ENCODE results near the gene DTD1.

Gene DTD1

GRCh38 chr20:18724788-18725464 is 137.1 kb downstream of the DTD1 start:
- no peak overlapping the region for H3K4me3 ChIP-seq (ENCODE audit: low read depth, low read length)
- no peak for TF ChIP-seq CTCF (IDR thresholded peaks at IDR 0.05; ENCODE audit: borderline replicate concordance, insufficient read depth, low read depth, low read length)

- TF ChIP-seq CTCF (IDR thresholded peaks at IDR 0.05; ENCODE audit: borderline replicate concordance, insufficient read depth, low read depth, low read length): no peak
These were observed 139.2 kb downstream of the DTD1 start for GRCh38 chr20:18727032-18727508.

GRCh38 chr20:18728165-18728869 is 140.5 kb downstream of the DTD1 start:
- no peak for TF ChIP-seq CTCF (IDR thresholded peaks at IDR 0.05; ENCODE audit: borderline replicate concordance, insufficient read depth, low read depth, low read length)
- no peak overlapping the region for H3K4me3 ChIP-seq (ENCODE audit: low read depth, low read length)

More at GRCh38 chr20:18727032-18727508, 139.2 kb downstream of the DTD1 start:
- H3K4me3 ChIP-seq (ENCODE audit: low read depth, low read length): no peak overlapping the region

- H3K4me3 ChIP-seq (ENCODE audit: low read depth, low read length): no peak overlapping the region
- no peak for TF ChIP-seq CTCF (IDR thresholded peaks at IDR 0.05; ENCODE audit: borderline replicate concordance, insufficient read depth, low read depth, low read length)
These were observed 141.0 kb downstream of the DTD1 start for GRCh38 chr20:18728870-18729224.

GRCh38 chr20:18729231-18729825 is 141.5 kb downstream of the DTD1 start:
- no peak overlapping the region for H3K4me3 ChIP-seq (ENCODE audit: low read depth, low read length)
- TF ChIP-seq CTCF (IDR thresholded peaks at IDR 0.05; ENCODE audit: borderline replicate concordance, insufficient read depth, low read depth, low read length): no peak

GRCh38 chr20:18731940-18732339 is 144.1 kb downstream of the DTD1 start:
- TF ChIP-seq CTCF (IDR thresholded peaks at IDR 0.05; ENCODE audit: borderline replicate concordance, insufficient read depth, low read depth, low read length): no peak
- no peak overlapping the region for H3K4me3 ChIP-seq (ENCODE audit: low read depth, low read length)

All from GM12875 (cell line).